Stimulated activated CD8-positive, alpha-beta memory T cell treated with anti-CD3 and anti-CD28 coated beads, Interleukin-4, amount 100 ng/mL, for 24 hours (primary cell): ENCODE measurements around the gene SRRM1.
"Not testable (repeated sequence)": the region's sequence is repeated elsewhere in the genome, so short reads cannot be mapped to it uniquely, and the experiment has no call there.

ENCODE experiments used
- DNase-seq: peaks from one replicate; pipeline ENCODE4 v3.0.0-alpha.2; 2020; ENCODE audit warnings: low read depth

The SRRM1 gene

GRCh38 chr1:24648919-24649318 lies 5.8 kb downstream of the SRRM1 start:
- no peak for DNase-seq

GRCh38 chr1:24652382-24652781 lies 9.3 kb downstream of the SRRM1 start:
- no peak for DNase-seq

- no peak for DNase-seq
These were observed 10.9 kb downstream of the SRRM1 start for GRCh38 chr1:24654010-24654409.

GRCh38 chr1:24656046-24656445 lies 12.9 kb downstream of the SRRM1 start:
- DNase-seq = no peak

- no peak for DNase-seq
These were observed 14.7 kb downstream of the SRRM1 start for GRCh38 chr1:24657781-24658180.

GRCh38 chr1:24659166-24659904 lies 16.2 kb downstream of the SRRM1 start:
- DNase-seq = no peak

- DNase-seq = no peak
These were observed 17.0 kb downstream of the SRRM1 start for GRCh38 chr1:24659993-24660665.

GRCh38 chr1:24664507-24665033 lies 21.5 kb downstream of the SRRM1 start:
- DNase-seq = no peak

- no peak for DNase-seq
These were observed 23.7 kb downstream of the SRRM1 start for GRCh38 chr1:24666794-24667193.

- not testable (repeated sequence) for DNase-seq
These were observed 28.3 kb downstream of the SRRM1 start for GRCh38 chr1:24671372-24671771.

- DNase-seq = not testable (repeated sequence)
These were observed 29.6 kb downstream of the SRRM1 start for GRCh38 chr1:24672686-24673085.

- no peak for DNase-seq
These were observed 30.2 kb downstream of the SRRM1 start for GRCh38 chr1:24673341-24673740.

- DNase-seq = not testable (repeated sequence)
These were observed 35.3 kb downstream of the SRRM1 start for GRCh38 chr1:24678421-24678820.

GRCh38 chr1:24679725-24680124 lies 36.6 kb downstream of the SRRM1 start:
- no peak for DNase-seq

- no peak for DNase-seq
These were observed 40.6 kb downstream of the SRRM1 start for GRCh38 chr1:24683713-24684162.

GRCh38 chr1:24688033-24688432 lies 44.9 kb downstream of the SRRM1 start:
- DNase-seq = no peak

GRCh38 chr1:24688621-24689195 lies 45.6 kb downstream of the SRRM1 start:
- peak; percentile 42 for DNase-seq

GRCh38 chr1:24691051-24691450 lies 47.9 kb downstream of the SRRM1 start:
- no peak for DNase-seq

GRCh38 chr1:24692351-24692980 lies 49.4 kb downstream of the SRRM1 start:
- DNase-seq = no peak

- DNase-seq = no peak
These were observed 50.8 kb downstream of the SRRM1 start for GRCh38 chr1:24693827-24694379.

- DNase-seq = no peak
These were observed 51.3 kb downstream of the SRRM1 start for GRCh38 chr1:24694380-24694843.
